GDM1 (cell line): ENCODE results near the gene C5orf63.
"Not testable (repeated sequence)": the region's sequence is repeated elsewhere in the genome, so short reads cannot be mapped to it uniquely, and the experiment has no call there.

Source experiments
- DNase-seq: peaks from one replicate; lab custom pipeline; 2025; lab: John Stamatoyannopoulos, UW

C5orf63 gene

DNA sequence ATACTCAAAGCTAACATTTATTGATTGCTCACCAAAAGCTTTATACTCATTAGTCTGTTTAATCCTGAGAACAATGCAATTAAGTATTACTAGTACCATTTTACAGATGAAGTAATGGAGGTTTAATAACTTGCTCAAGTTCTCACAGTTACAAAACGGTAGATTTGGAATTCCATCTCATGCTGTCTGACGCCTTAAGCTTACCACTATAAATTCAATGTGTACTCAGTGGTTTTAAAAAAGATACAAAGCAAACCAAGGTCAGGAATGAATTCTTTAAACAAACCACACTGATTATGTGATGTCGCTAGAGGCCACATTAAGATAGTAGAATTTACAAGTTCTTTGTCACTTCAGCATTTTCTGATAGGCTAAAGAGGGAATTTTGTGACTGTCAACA, 1.2 kb upstream of the C5orf63 start:
- DNase-seq, result no peak

DNA sequence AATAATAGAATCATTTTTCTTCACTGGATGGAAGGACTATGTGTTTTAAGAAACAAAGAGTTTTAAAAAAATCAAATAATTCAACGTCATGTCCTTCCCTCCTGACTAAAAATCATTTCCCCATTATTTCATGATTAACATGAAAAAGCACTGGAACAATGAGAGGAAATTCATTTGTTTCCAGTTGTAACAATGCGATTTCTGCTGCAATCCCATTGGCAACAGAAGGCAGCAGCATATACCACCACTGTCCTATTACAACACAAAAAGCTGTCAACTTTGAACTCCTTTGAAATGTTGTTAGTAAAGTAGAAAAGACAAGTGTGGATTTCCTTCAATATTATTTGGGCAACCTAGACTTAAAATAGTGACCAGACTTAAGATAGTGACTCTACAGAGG, 3.1 kb downstream of the C5orf63 start:
- DNase-seq, result no peak

DNA sequence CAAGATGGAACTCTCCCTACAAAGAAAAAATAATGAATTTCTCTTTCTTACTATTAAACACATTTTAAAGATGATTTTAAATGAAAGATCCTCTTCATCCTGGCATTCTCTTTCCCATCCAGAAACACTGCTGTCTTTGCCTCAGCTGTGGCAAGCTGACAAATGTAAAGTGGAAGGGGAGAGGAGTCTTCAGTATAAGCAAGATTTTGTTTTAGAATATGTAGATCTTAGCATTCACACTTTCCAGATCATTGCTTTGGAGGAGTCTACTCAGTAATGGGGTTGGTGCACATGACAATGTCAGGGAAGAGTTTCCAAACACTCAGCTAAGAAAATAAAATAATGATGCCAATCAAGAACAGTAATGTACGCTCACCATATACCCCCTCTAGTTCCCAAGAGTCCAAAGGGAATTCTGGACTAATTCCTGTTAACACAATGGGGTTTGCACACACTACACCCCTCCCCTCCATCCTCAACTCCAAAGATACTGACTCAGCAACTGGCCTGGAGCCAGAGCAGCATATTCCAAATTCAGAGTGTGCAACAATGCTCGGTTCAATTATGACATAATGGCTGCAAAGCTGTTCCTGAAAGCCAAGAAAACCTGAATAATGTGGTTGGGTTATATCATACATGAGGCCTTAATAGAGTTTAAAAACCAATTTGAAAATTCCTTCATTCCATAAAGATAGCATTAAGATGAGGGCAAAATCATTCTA, 4.6 kb downstream of the C5orf63 start:
- no peak for DNase-seq

GRCh38 chr5:127066721-127067120, 6.6 kb downstream of the C5orf63 start:
- no peak for DNase-seq

DNA sequence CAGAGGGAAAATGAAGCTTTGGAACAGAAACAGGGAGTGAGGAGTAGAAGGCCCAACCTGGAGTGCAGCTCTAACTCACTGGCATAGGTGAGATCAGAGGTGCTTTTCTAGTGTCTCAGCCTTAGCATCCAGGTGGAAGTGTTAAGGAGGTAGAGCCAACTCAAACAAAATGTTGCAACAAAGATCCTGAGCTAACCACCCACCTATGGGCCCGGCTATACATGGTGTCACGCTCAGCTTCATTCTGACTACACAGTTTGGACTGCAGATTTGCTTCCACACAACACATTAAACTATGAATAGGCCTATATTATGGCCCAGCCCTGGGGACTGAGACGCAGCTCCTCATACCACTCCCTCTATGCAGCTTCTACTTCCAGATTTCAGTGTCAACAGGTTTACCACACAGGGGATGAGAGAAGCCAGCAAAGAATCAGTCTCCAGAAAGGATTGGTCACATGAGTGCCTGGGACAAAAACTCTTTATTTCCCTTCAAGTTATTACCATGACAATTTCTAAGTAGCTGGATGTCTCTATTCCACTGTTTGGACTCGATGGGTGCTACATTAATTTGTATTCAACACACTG, 9.0 kb downstream of the C5orf63 start:
- no peak for DNase-seq

GRCh38 chr5:127063257-127063913, 9.9 kb downstream of the C5orf63 start:
- DNase-seq, result no peak

- DNase-seq, result no peak
These were observed 11.3 kb downstream of the C5orf63 start for GRCh38 chr5:127061956-127062355.

- no peak for DNase-seq
These were observed 11.8 kb downstream of the C5orf63 start for GRCh38 chr5:127061537-127061936.

DNA sequence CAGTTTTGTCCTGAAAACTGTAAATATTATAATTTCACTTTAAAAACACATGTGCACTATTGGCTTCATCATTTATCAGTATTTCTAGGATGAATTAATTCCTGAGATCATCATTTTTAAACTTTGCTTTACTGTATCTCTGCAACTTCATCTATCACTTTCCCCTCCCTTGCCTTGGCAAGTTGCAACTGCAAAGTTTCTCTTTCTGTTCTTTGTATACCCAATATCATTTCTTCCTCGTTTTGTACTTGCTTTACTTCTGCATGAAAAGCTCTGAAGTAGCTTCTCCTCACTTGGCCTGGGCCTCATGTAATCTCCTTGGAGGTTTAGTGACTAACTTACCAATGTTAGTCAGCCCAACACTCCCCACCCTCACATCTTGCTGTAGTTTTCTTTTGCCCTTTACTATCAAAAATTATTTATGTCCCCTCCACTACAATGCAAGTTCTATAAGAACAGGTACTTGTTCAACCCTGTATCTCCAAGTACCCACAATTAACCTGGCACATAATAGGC, 12.8 kb downstream of the C5orf63 start:
- DNase-seq, result no peak

DNA sequence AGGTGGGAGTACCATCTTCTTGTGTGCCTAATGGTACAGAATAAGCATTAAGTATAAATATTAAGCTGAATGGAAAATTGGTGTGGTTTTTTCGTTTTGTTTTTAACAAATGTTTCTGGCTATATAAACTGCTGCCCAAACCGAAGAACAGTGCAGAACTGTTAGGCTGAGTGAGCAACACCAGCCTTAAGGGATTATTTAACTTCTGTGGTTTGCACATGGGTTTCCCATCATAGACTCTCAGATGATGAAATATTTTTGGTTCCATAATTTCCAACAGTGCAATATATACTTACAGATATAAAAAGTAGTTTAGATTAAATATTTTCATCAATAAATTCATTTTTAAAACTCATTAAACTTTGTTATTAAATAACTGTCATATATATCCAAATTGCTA, 16.4 kb downstream of the C5orf63 start:
- DNase-seq, result no peak

- DNase-seq, result no peak
These were observed 17.2 kb downstream of the C5orf63 start for GRCh38 chr5:127055880-127056653.

DNA sequence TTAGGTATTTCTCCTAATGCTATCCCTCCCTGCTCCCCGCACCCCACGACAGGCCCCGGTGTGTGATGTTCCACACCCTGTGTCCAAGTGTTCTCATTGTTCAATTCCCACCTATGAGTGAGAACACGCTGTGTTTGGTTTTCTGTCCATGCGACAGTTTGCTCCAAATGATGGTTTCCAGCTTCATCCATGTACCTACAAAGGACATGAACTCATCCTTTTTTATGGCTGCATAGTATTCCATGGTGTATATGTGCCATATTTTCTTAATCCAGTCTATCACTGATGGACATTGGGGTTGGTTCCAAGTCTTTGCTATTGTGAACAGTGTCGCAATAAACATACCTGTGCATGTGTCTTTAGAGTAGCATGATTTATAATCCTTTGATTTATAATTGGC, 19.8 kb downstream of the C5orf63 start:
- DNase-seq, result not testable (repeated sequence)

DNA sequence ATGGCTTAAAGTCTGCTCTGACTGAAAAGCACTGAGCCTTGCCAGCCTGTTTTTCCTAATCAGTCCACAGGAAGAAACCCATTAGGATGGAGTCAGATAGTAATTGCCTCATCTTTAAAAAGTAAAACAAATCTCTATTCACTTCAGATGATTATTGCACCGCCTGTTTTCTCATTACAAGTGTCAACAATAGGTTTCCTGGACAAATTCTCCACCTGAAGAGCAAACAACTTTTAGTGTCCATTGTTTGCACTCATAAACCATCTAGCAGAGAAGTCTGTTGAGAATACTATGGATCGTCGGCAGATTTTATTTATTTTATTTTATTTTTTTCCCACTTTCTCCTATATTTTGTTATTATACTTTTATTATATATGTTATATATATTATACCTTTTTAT, 20.3 kb downstream of the C5orf63 start:
- DNase-seq, result no peak

GRCh38 chr5:127051591-127051990, 21.7 kb downstream of the C5orf63 start:
- DNase-seq, result no peak

- no peak for DNase-seq
These were observed 26.8 kb downstream of the C5orf63 start for GRCh38 chr5:127046343-127047072.

DNA sequence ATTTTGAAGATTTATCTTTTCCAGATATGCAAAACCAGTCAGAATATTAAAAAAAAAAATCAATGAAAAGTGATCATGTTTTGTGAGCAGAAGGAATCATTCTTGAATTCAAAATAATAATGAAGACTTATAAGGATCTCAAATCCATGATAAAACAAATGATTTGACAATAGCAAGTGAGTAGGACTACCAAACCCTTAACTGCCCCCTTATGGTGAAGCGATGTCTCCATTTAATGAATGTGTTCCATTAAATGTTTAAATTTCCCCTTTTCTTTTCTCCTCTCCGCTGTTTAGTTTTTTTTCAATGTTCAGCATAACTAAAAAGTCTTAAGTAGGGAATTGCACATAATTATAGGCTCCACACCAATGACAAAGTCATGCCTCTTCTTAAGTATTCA, 30.7 kb downstream of the C5orf63 start:
- no peak for DNase-seq

DNA sequence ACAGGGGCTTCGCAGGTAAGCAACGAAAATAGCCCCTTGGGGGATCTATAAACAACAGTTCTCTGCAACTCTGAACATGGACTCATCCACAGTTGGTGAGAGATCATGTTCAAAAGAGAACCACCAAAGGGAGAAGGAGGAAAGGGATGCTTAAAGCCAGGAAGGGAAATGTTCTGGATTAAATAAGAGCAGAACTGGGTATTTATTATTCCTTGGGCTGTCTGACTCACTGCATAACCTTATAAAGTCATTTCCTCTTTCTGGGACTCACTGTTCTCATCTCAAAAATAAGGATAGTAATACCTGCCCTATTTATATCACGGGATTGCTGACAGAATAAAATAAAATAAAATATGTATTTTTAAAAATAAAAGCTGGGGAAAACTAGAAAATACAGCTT, 31.7 kb downstream of the C5orf63 start:
- no peak for DNase-seq

GRCh38 chr5:127040796-127041520, 32.3 kb downstream of the C5orf63 start:
- DNase-seq, result no peak

GRCh38 chr5:127038550-127038949, 34.8 kb downstream of the C5orf63 start:
- no peak for DNase-seq

DNA sequence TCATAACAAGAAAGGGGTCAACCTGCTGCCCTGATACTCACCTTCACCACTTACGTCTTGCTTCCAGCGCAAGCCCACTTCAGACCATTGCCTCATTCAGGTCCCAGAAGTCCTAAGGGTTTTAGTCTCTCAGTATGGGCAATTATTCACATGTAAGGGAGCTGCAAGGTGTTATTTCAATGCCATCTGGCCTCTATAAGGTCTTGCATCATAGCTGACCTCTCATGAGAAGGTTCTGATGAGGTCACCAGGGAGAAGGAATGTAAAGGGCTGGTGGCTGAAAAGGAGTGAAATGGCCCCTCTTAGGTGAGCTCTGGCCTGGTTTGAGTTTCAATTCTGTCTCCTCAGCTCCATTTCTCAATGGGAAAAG, 41.5 kb downstream of the C5orf63 start:
- no peak for DNase-seq
